Ovary (tissue), 3 donors: ENCODE data around the gene INPP5A.

Source experiments
- CTCF ChIP-seq, 3 donors: fragments of 450-650 bp in 2 of 3; fragments of 200-600 bp in 1 of 3; IDR thresholded peaks; one replicate each; pipeline versions ENCODE4 v1.5.1 to v1.8.0; 2016 to 2022; ENCODE audit warnings: antibody characterized with exemption in 3 of 3, mild to moderate bottlenecking in 1 of 3
- EP300 ChIP-seq: sonication (generic); formaldehyde crosslinking; IDR thresholded peaks from one replicate; pipeline ENCODE4 v1.6.1; 2017; ENCODE audit warnings: antibody characterized with exemption
- POLR2A ChIP-seq: fragments of 450-650 bp; IDR thresholded peaks from one replicate; pipeline ENCODE4 v1.6.1; 2017; ENCODE audit warnings: antibody characterized with exemption, mild to moderate bottlenecking, moderate library complexity
- donor health status: DM: no; HTN: no; CAD: no.

- TF ChIP-seq CTCF (IDR thresholded peaks at IDR 0.05), result no peak
- TF ChIP-seq EP300, result no peak
- TF ChIP-seq POLR2A, result no peak
Observed at GRCh38 chr10:132596742-132597279, 59.2 kb downstream of the INPP5A start.
